Measurements from ENCODE around the gene RPRD1B.

GRCh38 chr20:38018385-38018784 is 15.2 kb upstream of the RPRD1B start:
- TF ChIP-seq EZH2phosphoT487 (IDR thresholded peaks at IDR 0.05; ENCODE audit: borderline replicate concordance, low read depth) (no peak), RFX5 (IDR thresholded peaks at IDR 0.05; ENCODE audit: low read length) (no peak), CTCF (IDR thresholded peaks at IDR 0.05) (no peak), SIN3A (IDR thresholded peaks at IDR 0.05; ENCODE audit: borderline replicate concordance, low read depth, low read length) (no peak), EP300 (IDR thresholded peaks at IDR 0.05; ENCODE audit: borderline replicate concordance in 1 of 2, low read depth in 1 of 2, low read length in 1 of 2) (no peak), TAF1 (IDR thresholded peaks at IDR 0.05; ENCODE audit: borderline replicate concordance, low read depth, low read length) (no peak), JUND (IDR thresholded peaks at IDR 0.05) (no peak), TCF12 (IDR thresholded peaks at IDR 0.05) (no peak), PBX3 (IDR thresholded peaks at IDR 0.05) (no peak), YY1 (IDR thresholded peaks at IDR 0.05; ENCODE audit: low read depth) (no peak), USF1 (IDR thresholded peaks at IDR 0.05; ENCODE audit: borderline replicate concordance, low read depth) (no peak)
- TF ChIP-seq, protein P1, sequence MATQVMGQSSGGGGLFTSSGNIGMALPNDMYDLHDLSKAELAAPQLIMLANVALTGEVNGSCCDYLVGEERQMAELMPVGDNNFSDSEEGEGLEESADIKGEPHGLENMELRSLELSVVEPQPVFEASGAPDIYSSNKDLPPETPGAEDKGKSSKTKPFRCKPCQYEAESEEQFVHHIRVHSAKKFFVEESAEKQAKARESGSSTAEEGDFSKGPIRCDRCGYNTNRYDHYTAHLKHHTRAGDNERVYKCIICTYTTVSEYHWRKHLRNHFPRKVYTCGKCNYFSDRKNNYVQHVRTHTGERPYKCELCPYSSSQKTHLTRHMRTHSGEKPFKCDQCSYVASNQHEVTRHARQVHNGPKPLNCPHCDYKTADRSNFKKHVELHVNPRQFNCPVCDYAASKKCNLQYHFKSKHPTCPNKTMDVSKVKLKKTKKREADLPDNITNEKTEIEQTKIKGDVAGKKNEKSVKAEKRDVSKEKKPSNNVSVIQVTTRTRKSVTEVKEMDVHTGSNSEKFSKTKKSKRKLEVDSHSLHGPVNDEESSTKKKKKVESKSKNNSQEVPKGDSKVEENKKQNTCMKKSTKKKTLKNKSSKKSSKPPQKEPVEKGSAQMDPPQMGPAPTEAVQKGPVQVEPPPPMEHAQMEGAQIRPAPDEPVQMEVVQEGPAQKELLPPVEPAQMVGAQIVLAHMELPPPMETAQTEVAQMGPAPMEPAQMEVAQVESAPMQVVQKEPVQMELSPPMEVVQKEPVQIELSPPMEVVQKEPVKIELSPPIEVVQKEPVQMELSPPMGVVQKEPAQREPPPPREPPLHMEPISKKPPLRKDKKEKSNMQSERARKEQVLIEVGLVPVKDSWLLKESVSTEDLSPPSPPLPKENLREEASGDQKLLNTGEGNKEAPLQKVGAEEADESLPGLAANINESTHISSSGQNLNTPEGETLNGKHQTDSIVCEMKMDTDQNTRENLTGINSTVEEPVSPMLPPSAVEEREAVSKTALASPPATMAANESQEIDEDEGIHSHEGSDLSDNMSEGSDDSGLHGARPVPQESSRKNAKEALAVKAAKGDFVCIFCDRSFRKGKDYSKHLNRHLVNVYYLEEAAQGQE (IDR thresholded peaks at IDR 0.05; ENCODE audit: low read depth, low read length) = no peak
